ENCODE measurements around the gene HAGH. TPM values are rescaled to one million over a fixed set of nuclear protein-coding genes. Genes with fewer than 3 reads are reported as not detected.

Gene HAGH
- total and polyA plus RNA-seq, 9 of the 15 experiments (the other 6 are each of a cell fraction or from before 2014, with no cell fraction given), result 0.46 to 35.1 (median 16.8) TPM

- TF ChIP-seq, protein P1, sequence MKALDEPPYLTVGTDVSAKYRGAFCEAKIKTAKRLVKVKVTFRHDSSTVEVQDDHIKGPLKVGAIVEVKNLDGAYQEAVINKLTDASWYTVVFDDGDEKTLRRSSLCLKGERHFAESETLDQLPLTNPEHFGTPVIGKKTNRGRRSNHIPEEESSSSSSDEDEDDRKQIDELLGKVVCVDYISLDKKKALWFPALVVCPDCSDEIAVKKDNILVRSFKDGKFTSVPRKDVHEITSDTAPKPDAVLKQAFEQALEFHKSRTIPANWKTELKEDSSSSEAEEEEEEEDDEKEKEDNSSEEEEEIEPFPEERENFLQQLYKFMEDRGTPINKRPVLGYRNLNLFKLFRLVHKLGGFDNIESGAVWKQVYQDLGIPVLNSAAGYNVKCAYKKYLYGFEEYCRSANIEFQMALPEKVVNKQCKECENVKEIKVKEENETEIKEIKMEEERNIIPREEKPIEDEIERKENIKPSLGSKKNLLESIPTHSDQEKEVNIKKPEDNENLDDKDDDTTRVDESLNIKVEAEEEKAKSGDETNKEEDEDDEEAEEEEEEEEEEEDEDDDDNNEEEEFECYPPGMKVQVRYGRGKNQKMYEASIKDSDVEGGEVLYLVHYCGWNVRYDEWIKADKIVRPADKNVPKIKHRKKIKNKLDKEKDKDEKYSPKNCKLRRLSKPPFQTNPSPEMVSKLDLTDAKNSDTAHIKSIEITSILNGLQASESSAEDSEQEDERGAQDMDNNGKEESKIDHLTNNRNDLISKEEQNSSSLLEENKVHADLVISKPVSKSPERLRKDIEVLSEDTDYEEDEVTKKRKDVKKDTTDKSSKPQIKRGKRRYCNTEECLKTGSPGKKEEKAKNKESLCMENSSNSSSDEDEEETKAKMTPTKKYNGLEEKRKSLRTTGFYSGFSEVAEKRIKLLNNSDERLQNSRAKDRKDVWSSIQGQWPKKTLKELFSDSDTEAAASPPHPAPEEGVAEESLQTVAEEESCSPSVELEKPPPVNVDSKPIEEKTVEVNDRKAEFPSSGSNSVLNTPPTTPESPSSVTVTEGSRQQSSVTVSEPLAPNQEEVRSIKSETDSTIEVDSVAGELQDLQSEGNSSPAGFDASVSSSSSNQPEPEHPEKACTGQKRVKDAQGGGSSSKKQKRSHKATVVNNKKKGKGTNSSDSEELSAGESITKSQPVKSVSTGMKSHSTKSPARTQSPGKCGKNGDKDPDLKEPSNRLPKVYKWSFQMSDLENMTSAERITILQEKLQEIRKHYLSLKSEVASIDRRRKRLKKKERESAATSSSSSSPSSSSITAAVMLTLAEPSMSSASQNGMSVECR (CRISPR knock-in tag; IDR thresholded peaks at IDR 0.05), result peak; percentile 25; the same call in 1 of the 2 replicates
- TF ChIP-seq GABPB1 (CRISPR knock-in tag; IDR thresholded peaks at IDR 0.05) (no peak), FOXA1 (IDR thresholded peaks at IDR 0.05; ENCODE audit: borderline replicate concordance) (no peak), PHB (CRISPR knock-in tag; IDR thresholded peaks at IDR 0.05) (no peak), ZNF584 (CRISPR knock-in tag; IDR thresholded peaks at IDR 0.05; ENCODE audit: low read depth) (no peak), ZBTB8A (IDR thresholded peaks at IDR 0.05; ENCODE audit: partially characterized antibody) (no peak), ZNF561 (CRISPR knock-in tag; conservative IDR thresholded peaks at IDR 0.05) (no peak), HCFC1 (IDR thresholded peaks at IDR 0.05; ENCODE audit: low read depth, low read length) (no peak), RHOXF2B (CRISPR knock-in tag; conservative IDR thresholded peaks at IDR 0.05) (no peak), NR2F6 (CRISPR knock-in tag; IDR thresholded peaks at IDR 0.05) (no peak), ZFP36 (IDR thresholded peaks at IDR 0.05; ENCODE audit: low read depth, low read length, partially characterized antibody) (peak; percentile 6), STAT5A (IDR thresholded peaks at IDR 0.05; ENCODE audit: borderline replicate concordance, low read length) (no peak), ZNF449 (CRISPR knock-in tag; IDR thresholded peaks at IDR 0.05) (no peak), ZMIZ1 (IDR thresholded peaks at IDR 0.05; ENCODE audit: low read depth in 2 of 2, low read length in 2 of 2) (no peak), YY1 (IDR thresholded peaks at IDR 0.05; ENCODE audit: borderline replicate concordance in 1 of 3, control insufficient read depth in 1 of 3, extremely low read depth in 1 of 3, insufficient read depth in 3 of 3, insufficient read length in 1 of 3, insufficient replicate concordance in 2 of 3, low read depth in 1 of 3, low read length in 2 of 3) (no peak), RBM17 (IDR thresholded peaks at IDR 0.05; ENCODE audit: borderline replicate concordance, low read depth, low read length) (no peak)
- TF ChIP-seq, protein P2, sequence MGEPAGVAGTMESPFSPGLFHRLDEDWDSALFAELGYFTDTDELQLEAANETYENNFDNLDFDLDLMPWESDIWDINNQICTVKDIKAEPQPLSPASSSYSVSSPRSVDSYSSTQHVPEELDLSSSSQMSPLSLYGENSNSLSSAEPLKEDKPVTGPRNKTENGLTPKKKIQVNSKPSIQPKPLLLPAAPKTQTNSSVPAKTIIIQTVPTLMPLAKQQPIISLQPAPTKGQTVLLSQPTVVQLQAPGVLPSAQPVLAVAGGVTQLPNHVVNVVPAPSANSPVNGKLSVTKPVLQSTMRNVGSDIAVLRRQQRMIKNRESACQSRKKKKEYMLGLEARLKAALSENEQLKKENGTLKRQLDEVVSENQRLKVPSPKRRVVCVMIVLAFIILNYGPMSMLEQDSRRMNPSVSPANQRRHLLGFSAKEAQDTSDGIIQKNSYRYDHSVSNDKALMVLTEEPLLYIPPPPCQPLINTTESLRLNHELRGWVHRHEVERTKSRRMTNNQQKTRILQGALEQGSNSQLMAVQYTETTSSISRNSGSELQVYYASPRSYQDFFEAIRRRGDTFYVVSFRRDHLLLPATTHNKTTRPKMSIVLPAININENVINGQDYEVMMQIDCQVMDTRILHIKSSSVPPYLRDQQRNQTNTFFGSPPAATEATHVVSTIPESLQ (CRISPR knock-in tag; IDR thresholded peaks at IDR 0.05), result no peak
Measured at GRCh38 chr16:1812732-1813163, 13.9 kb downstream of the HAGH start (continued).

Data from K562 (cell line).